ENCODE data around the gene CHKA. TPM values are rescaled to one million over a fixed set of nuclear protein-coding genes. Genes with fewer than 3 reads are reported as not detected.
"Not testable (repeated sequence)": the region's sequence is repeated elsewhere in the genome, so short reads cannot be mapped to it uniquely, and the experiment has no call there.

The CHKA gene
- total and polyA plus RNA-seq, 2 experiments from 2014 or later = 3.6 to 4.2 TPM

- Histone ChIP-seq H4K20me1 (ENCODE audit: insufficient read depth) (no peaks in the 10 kb centered on the region), H3K9me2 (ENCODE audit: insufficient read depth) (no peaks in the 10 kb centered on the region), H3F3A (ENCODE audit: insufficient read depth) (no peaks in the 10 kb centered on the region), H3K4me3 (no peak overlapping the region), H3K36me3 (ENCODE audit: low read depth) (no peaks in the 10 kb centered on the region), H3K27ac (no peak overlapping the region), H3K9me3 (ENCODE audit: low read depth) (no peaks in the 10 kb centered on the region), H3K9ac (no peak overlapping the region), H3K4me2 (ENCODE audit: unreplicated experiment) (no peak overlapping the region), H3K4me1 (ENCODE audit: insufficient read depth) (no peaks in the 10 kb centered on the region), H3K79me2 (ENCODE audit: insufficient read depth) (peaks cover 26% of the 10 kb centered on the region), H2AFZ (no peak overlapping the region), H3K27me3 (replicated peaks; ENCODE audit: insufficient read depth) (no peaks in the 10 kb centered on the region)
- in situ Hi-C loops (cut with MboI) = no loop called here
- DNase-seq = no peak
- TF ChIP-seq EZH2phosphoT487 (IDR thresholded peaks at IDR 0.05; ENCODE audit: insufficient read depth, low read depth) = no peak
- TF ChIP-seq EZH2 (IDR thresholded peaks at IDR 0.05; ENCODE audit: insufficient read depth, poor library complexity, severe bottlenecking) = no peak
- WGBS, 2 experiments (ENCODE audit: low coverage in 1 of 2, low lambda C conversion rate in 2 of 2, missing lambda C conversion rate in 2 of 2) = 82 to 83% methylated on average over 12 of the region's 12 CpGs
These were observed 21.4 kb downstream of the CHKA start for GRCh38 chr11:68099474-68100405.

GRCh38 chr11:68099057-68099456, 22.1 kb downstream of the CHKA start:
- Histone ChIP-seq H3K27ac (no peak overlapping the region), H3K4me2 (ENCODE audit: unreplicated experiment) (no peak overlapping the region), H3F3A (ENCODE audit: insufficient read depth) (no peaks in the 10 kb centered on the region)

DNA sequence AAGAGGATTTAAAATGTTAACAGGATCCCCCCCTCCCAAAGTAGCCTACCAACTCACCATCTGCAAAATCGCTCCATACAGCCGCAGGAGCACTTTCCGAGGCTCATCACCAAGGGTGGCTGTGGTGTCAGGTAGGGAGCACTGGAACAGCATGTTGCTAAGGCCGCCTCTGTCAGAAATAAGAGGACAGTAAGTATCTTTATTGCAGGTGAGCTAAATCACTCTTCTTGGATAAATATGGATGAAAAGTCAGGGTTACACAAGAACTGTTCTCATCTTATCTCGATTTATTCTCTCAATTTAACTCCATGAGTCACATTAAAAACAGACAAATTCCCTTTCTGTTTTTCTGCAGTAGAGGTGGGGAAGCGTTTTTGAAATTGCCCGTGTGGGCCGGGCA, 24.2 kb downstream of the CHKA start:
- Histone ChIP-seq H4K20me1 (ENCODE audit: insufficient read depth) (no peaks in the 10 kb centered on the region), H3F3A (ENCODE audit: insufficient read depth) (no peaks in the 10 kb centered on the region), H3K27me3 (replicated peaks; ENCODE audit: insufficient read depth) (no peaks in the 10 kb centered on the region), H3K9me3 (ENCODE audit: low read depth) (no peaks in the 10 kb centered on the region), H3K36me3 (ENCODE audit: low read depth) (no peaks in the 10 kb centered on the region), H3K9me2 (ENCODE audit: insufficient read depth) (no peaks in the 10 kb centered on the region), H3K4me2 (ENCODE audit: unreplicated experiment) (no peak overlapping the region), H3K79me2 (ENCODE audit: insufficient read depth) (peaks cover 14% of the 10 kb centered on the region), H3K4me3 (no peak overlapping the region), H3K4me1 (ENCODE audit: insufficient read depth) (no peaks in the 10 kb centered on the region), H2AFZ (no peak overlapping the region), H3K27ac (no peak overlapping the region), H3K9ac (no peak overlapping the region)
- in situ Hi-C loops (cut with MboI) = no loop called here
- 93 to 97% methylated on average over 8 of the region's 8 CpGs for WGBS, 2 experiments (ENCODE audit: low coverage in 1 of 2, low lambda C conversion rate in 2 of 2, missing lambda C conversion rate in 2 of 2)
- TF ChIP-seq EZH2 (IDR thresholded peaks at IDR 0.05; ENCODE audit: insufficient read depth, poor library complexity, severe bottlenecking) (no peak), EZH2phosphoT487 (IDR thresholded peaks at IDR 0.05; ENCODE audit: insufficient read depth, low read depth) (no peak)
- no peak for DNase-seq

More at GRCh38 chr11:68099057-68099456, 22.1 kb downstream of the CHKA start:
- Histone ChIP-seq H3K4me1 (ENCODE audit: insufficient read depth) (no peaks in the 10 kb centered on the region), H2AFZ (no peak overlapping the region), H3K36me3 (ENCODE audit: low read depth) (no peaks in the 10 kb centered on the region), H4K20me1 (ENCODE audit: insufficient read depth) (no peaks in the 10 kb centered on the region), H3K27me3 (replicated peaks; ENCODE audit: insufficient read depth) (no peaks in the 10 kb centered on the region), H3K9ac (no peak overlapping the region), H3K79me2 (ENCODE audit: insufficient read depth) (peaks cover 26% of the 10 kb centered on the region), H3K9me2 (ENCODE audit: insufficient read depth) (no peaks in the 10 kb centered on the region), H3K4me3 (no peak overlapping the region), H3K9me3 (ENCODE audit: low read depth) (no peaks in the 10 kb centered on the region)
- no peak for DNase-seq
- in situ Hi-C loops (cut with MboI) = no loop called here
- TF ChIP-seq EZH2phosphoT487 (IDR thresholded peaks at IDR 0.05; ENCODE audit: insufficient read depth, low read depth) (no peak), EZH2 (IDR thresholded peaks at IDR 0.05; ENCODE audit: insufficient read depth, poor library complexity, severe bottlenecking) (no peak)

DNA sequence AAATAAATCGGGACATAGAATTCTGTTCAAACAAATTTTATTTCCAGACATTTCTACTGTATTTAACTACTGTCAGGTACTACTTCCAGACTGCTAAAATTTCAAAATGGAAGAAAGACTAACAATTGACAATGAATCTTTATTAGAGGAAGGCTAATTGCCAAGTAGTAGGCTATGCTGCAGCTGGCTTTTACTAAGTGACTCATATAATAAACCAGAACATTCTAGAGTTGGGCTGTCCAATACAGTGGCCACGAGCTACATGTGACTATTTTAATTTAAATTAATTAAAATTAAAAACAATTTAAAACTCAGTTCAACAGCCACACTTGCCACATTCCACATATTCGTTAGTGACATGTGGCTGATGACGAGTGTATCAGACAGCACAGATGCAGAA, 27.6 kb downstream of the CHKA start:
- Histone ChIP-seq H3K4me1 (ENCODE audit: insufficient read depth) (no peaks in the 10 kb centered on the region), H3K36me3 (ENCODE audit: low read depth) (no peaks in the 10 kb centered on the region), H3F3A (ENCODE audit: insufficient read depth) (no peaks in the 10 kb centered on the region), H2AFZ (no peak overlapping the region), H3K9me3 (ENCODE audit: low read depth) (no peaks in the 10 kb centered on the region), H4K20me1 (ENCODE audit: insufficient read depth) (no peaks in the 10 kb centered on the region), H3K4me2 (ENCODE audit: unreplicated experiment) (no peak overlapping the region), H3K9ac (no peak overlapping the region), H3K27ac (no peak overlapping the region), H3K79me2 (ENCODE audit: insufficient read depth) (0 out of 2 replicates have a peak, but pooled peaks cover 4% of the 10 kb centered on the region), H3K4me3 (no peak overlapping the region), H3K27me3 (replicated peaks; ENCODE audit: insufficient read depth) (no peaks in the 10 kb centered on the region), H3K9me2 (ENCODE audit: insufficient read depth) (no peaks in the 10 kb centered on the region)
- TF ChIP-seq EZH2 (IDR thresholded peaks at IDR 0.05; ENCODE audit: insufficient read depth, poor library complexity, severe bottlenecking) = no peak
- no peak for TF ChIP-seq EZH2phosphoT487 (IDR thresholded peaks at IDR 0.05; ENCODE audit: insufficient read depth, low read depth)
- no peak for DNase-seq
- 82 to 86% methylated on average over 4 of the region's 4 CpGs for WGBS, 2 experiments (ENCODE audit: low coverage in 1 of 2, low lambda C conversion rate in 2 of 2, missing lambda C conversion rate in 2 of 2)
- in situ Hi-C loops (cut with MboI) = no loop called here

- in situ Hi-C loops (cut with MboI); H3K27me3 ChIP-seq (replicated peaks; ENCODE audit: insufficient read depth); H3K4me3 ChIP-seq; H4K20me1 ChIP-seq (ENCODE audit: insufficient read depth); DNase-seq; H3K79me2 ChIP-seq (ENCODE audit: insufficient read depth); H3K9me2 ChIP-seq (ENCODE audit: insufficient read depth); H3F3A ChIP-seq (ENCODE audit: insufficient read depth); H3K4me2 ChIP-seq (ENCODE audit: unreplicated experiment); H3K4me1 ChIP-seq (ENCODE audit: insufficient read depth); H3K9ac ChIP-seq; H2AFZ ChIP-seq; H3K27ac ChIP-seq; H3K36me3 ChIP-seq (ENCODE audit: low read depth); H3K9me3 ChIP-seq (ENCODE audit: low read depth): not testable (repeated sequence)
- 96 to 98% methylated on average over 3 of the region's 3 CpGs for WGBS, 2 experiments (ENCODE audit: low coverage in 1 of 2, low lambda C conversion rate in 2 of 2, missing lambda C conversion rate in 2 of 2)
These were observed 28.2 kb downstream of the CHKA start for GRCh38 chr11:68092946-68093345.
